Common myeloid progenitor, CD34-positive (primary cell): ENCODE data around the gene GPC4.

Experiments used
- CTCF ChIA-PET: fragments of 350-600 bp; sonication (Branson Sonifier 250); formaldehyde crosslinking; loops from one replicate; lab custom pipeline; 2021; ENCODE audit warnings: antibody characterized with exemption; lab: Charles Lee
- POLR2A ChIA-PET: fragments of 350-600 bp; sonication (Branson Sonifier 250); formaldehyde crosslinking; loops from one replicate; lab custom pipeline; 2021; ENCODE audit warnings: antibody characterized with exemption; lab: Charles Lee
- DNase-seq, 3 donors: peaks; one replicate each; pipeline versions ENCODE4 v3.0.0 to v3.0.0-alpha.2; 2013
- H3K27ac ChIP-seq, 2 experiments: 1 replicate in 1 of 2; 2 replicates in 1 of 2; pipeline ENCODE4 v1.7.0; 2013; ENCODE audit warnings: inconsistent platforms in 2 of 2, low read length in 2 of 2, mild to moderate bottlenecking in 2 of 2, low read depth in 1 of 2, moderate library complexity in 1 of 2; ENCODE audit not compliant: severe bottlenecking in 2 of 2, insufficient read depth in 1 of 2, poor library complexity in 1 of 2
- H3K27me3 ChIP-seq, 5 experiments: replicated peaks in 2 of 5; 1 replicate in 3 of 5; 2 replicates in 2 of 5; pipeline versions ENCODE4 v1.6.1 to v1.7.0; 2013; ENCODE audit warnings: low read length in 4 of 5, mild to moderate bottlenecking in 2 of 5, moderate library complexity in 2 of 5, inconsistent platforms in 1 of 5; ENCODE audit not compliant: insufficient read depth in 5 of 5, control insufficient read depth in 4 of 5
- H3K36me3 ChIP-seq, 4 experiments: 1 replicate in 2 of 4; 2 replicates in 2 of 4; pipeline versions ENCODE4 v1.6.1 to v1.7.0; 2013; ENCODE audit warnings: low read length in 3 of 4, control low read depth in 1 of 4, mild to moderate bottlenecking in 1 of 4; ENCODE audit not compliant: control insufficient read depth in 4 of 4, insufficient read depth in 4 of 4
- H3K4me1 ChIP-seq, 4 experiments: 1 replicate in 3 of 4; 2 replicates in 1 of 4; pipeline versions ENCODE4 v1.6.1 to v1.7.1; 2013; ENCODE audit warnings: low read length in 3 of 4, mild to moderate bottlenecking in 3 of 4, control low read depth in 1 of 4, inconsistent platforms in 1 of 4, moderate library complexity in 1 of 4; ENCODE audit not compliant: control insufficient read depth in 4 of 4, insufficient read depth in 4 of 4; ENCODE audit errors: control extremely low read depth in 1 of 4
- H3K4me3 ChIP-seq, 7 experiments: 1 replicate in 4 of 7; 2 replicates in 3 of 7; pipeline versions ENCODE4 v1.5.1 to v1.7.0; 2013; ENCODE audit warnings: mild to moderate bottlenecking in 7 of 7, low read length in 6 of 7, moderate library complexity in 6 of 7, inconsistent platforms in 2 of 7, low read depth in 2 of 7, control low read depth in 1 of 7; ENCODE audit not compliant: insufficient read depth in 4 of 7, control insufficient read depth in 1 of 7; ENCODE audit errors: extremely low read depth in 1 of 7
- H3K9me3 ChIP-seq, 5 experiments: 1 replicate in 4 of 5; 2 replicates in 1 of 5; pipeline versions ENCODE4 v1.6.1 to v1.7.1; 2013; ENCODE audit warnings: low read length in 4 of 5, mild to moderate bottlenecking in 2 of 5, inconsistent platforms in 1 of 5, low read depth in 1 of 5, moderate library complexity in 1 of 5; ENCODE audit not compliant: control insufficient read depth in 4 of 5, insufficient read depth in 2 of 5; ENCODE audit errors: control extremely low read depth in 1 of 5
- WGBS: methylation state at CpG from one replicate; pipeline ENCODE4 v1.1.5; 2013; ENCODE audit not compliant: insufficient coverage; 5-methylcytosine and 5-hydroxymethylcytosine counted together

GPC4 gene

GRCh38 chrX:133380711-133381619 lies 34.3 kb downstream of the GPC4 start:
- Histone ChIP-seq H3K27ac (no peak overlapping the region), H3K4me3 (no peak overlapping the region), H3K27me3 (peaks cover 0 to 6% (median 0%) of the 10 kb centered on the region in 5 experiments), H3K9me3 (no peaks in the 10 kb centered on the region), H3K4me1 (no peaks in the 10 kb centered on the region), H3K36me3 (no peaks in the 10 kb centered on the region)
- 87% methylated on average over 9 of the region's 10 CpGs for WGBS
- POLR2A ChIA-PET, result no interaction called here
- DNase-seq, result no peak
- CTCF ChIA-PET, result no interaction called here

- CTCF ChIA-PET, result no interaction called here
- H3K4me1 ChIP-seq, result no peaks in the 10 kb centered on the region
- H3K9me3 ChIP-seq, result no peaks in the 10 kb centered on the region
- H3K27me3 ChIP-seq, result no peaks in the 10 kb centered on the region
- no peaks in the 10 kb centered on the region for H3K36me3 ChIP-seq
- DNase-seq, result no peak
- WGBS, result 71% methylated on average over 3 of the region's 3 CpGs
- H3K27ac ChIP-seq, result no peak overlapping the region
- POLR2A ChIA-PET, result no interaction called here
- H3K4me3 ChIP-seq, result no peak overlapping the region
Measured at GRCh38 chrX:133376422-133376821, 38.9 kb downstream of the GPC4 start.

- ChIA-PET POLR2A (no interaction called here), CTCF (no interaction called here)
- no peak for DNase-seq
Measured at GRCh38 chrX:133375615-133376340, 39.5 kb downstream of the GPC4 start.

GRCh38 chrX:133374874-133375387 lies 40.4 kb downstream of the GPC4 start:
- no peak overlapping the region for H3K27ac ChIP-seq
- ChIA-PET CTCF (no interaction called here), POLR2A (no interaction called here)
- no peaks in the 10 kb centered on the region for H3K9me3 ChIP-seq
- no peaks in the 10 kb centered on the region for H3K27me3 ChIP-seq
- H3K36me3 ChIP-seq, result no peaks in the 10 kb centered on the region
- no peak for DNase-seq
- no CpG with 5 or more reads among the region's 2 CpGs for WGBS
- no peak overlapping the region for H3K4me3 ChIP-seq
- no peaks in the 10 kb centered on the region for H3K4me1 ChIP-seq

More at GRCh38 chrX:133375615-133376340, 39.5 kb downstream of the GPC4 start:
- H3K27ac ChIP-seq, result no peak overlapping the region
- WGBS, result 91% methylated on average over 5 of the region's 7 CpGs
- H3K4me3 ChIP-seq, result no peak overlapping the region
- H3K27me3 ChIP-seq, result no peaks in the 10 kb centered on the region
- no peaks in the 10 kb centered on the region for H3K4me1 ChIP-seq
- H3K9me3 ChIP-seq, result no peaks in the 10 kb centered on the region
- H3K36me3 ChIP-seq, result no peaks in the 10 kb centered on the region

GRCh38 chrX:133373386-133374079 lies 41.8 kb downstream of the GPC4 start:
- H3K36me3 ChIP-seq, result no peaks in the 10 kb centered on the region
- H3K27me3 ChIP-seq, result no peaks in the 10 kb centered on the region
- no peak overlapping the region for H3K27ac ChIP-seq
- POLR2A ChIA-PET, result no interaction called here
- H3K4me1 ChIP-seq, result no peaks in the 10 kb centered on the region
- 56% methylated on average over 1 of the region's 2 CpGs for WGBS
- no peaks in the 10 kb centered on the region for H3K9me3 ChIP-seq
- H3K4me3 ChIP-seq, result no peak overlapping the region
- CTCF ChIA-PET, result no interaction called here
- no peak for DNase-seq

- Histone ChIP-seq H3K4me3 (no peak overlapping the region), H3K27ac (no peak overlapping the region), H3K27me3 (no peaks in the 10 kb centered on the region), H3K9me3 (no peaks in the 10 kb centered on the region), H3K4me1 (no peaks in the 10 kb centered on the region), H3K36me3 (no peaks in the 10 kb centered on the region)
- CTCF ChIA-PET, result no interaction called here
- POLR2A ChIA-PET, result no interaction called here
- no CpG with 5 or more reads among the region's 3 CpGs for WGBS
- no peak for DNase-seq
Measured at GRCh38 chrX:133370696-133371275, 44.5 kb downstream of the GPC4 start.
